SH-SY5Y (cell line): ENCODE measurements around the gene HNF4A.

ENCODE experiments used
- GATA2 ChIP-seq: IDR thresholded peaks from 2 replicates; pipeline ENCODE4 v1.6.1; 2011; ENCODE audit warnings: mild to moderate bottlenecking, low read depth, low read length
- GATA3 ChIP-seq: IDR thresholded peaks from 2 replicates; pipeline ENCODE4 v1.6.1; 2011; ENCODE audit warnings: low read depth, mild to moderate bottlenecking, low read length, moderate library complexity

DNA sequence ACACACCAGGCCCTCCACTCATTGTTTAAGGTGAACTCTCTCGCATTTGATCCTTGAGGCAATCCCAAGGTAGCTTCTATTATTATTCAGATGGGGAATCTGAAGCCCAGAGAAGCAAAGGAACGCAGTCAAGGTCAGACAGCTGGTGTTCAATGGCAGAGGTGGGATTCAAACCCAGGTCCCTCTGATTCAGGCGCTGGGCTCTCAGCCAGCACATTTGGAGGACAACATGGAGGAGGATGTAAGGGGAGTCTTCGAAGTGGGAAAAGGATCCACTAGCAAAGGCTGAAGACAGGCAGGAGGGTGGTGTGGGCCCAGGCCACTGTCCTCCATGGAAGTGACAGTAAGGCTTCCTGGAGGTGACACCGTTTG lies 106.3 kb downstream of the HNF4A start:
- TF ChIP-seq GATA2, result no peak
- no peak for TF ChIP-seq GATA3
